HUES6 (cell line): ENCODE results near the gene PIWIL1.

Source experiments
- H3K27ac ChIP-seq: 2 replicates; pipeline ENCODE4 v1.7.0; 2013; ENCODE audit warnings: low read depth, mild to moderate bottlenecking, low read length, inconsistent platforms
- H3K27me3 ChIP-seq: 2 replicates; pipeline ENCODE4 v1.6.1; 2013; ENCODE audit warnings: low read length; ENCODE audit not compliant: control insufficient read depth, insufficient read depth
- H3K36me3 ChIP-seq: 2 replicates; pipeline ENCODE4 v1.6.1; 2013; ENCODE audit warnings: low read length; ENCODE audit not compliant: control insufficient read depth, insufficient read depth
- H3K4me1 ChIP-seq: 2 replicates; pipeline ENCODE4 v1.6.1; 2013; ENCODE audit warnings: low read length; ENCODE audit not compliant: control insufficient read depth, insufficient read depth
- H3K4me3 ChIP-seq: 2 replicates; pipeline ENCODE4 v1.5.1; 2013; ENCODE audit warnings: low read depth, low read length
- H3K9ac ChIP-seq: one replicate; pipeline ENCODE4 v1.6.1; 2013; ENCODE audit warnings: mild to moderate bottlenecking, low read length
- H3K9me3 ChIP-seq: 2 replicates; pipeline ENCODE4 v1.6.1; 2013; ENCODE audit warnings: low read depth, low read length; ENCODE audit not compliant: control insufficient read depth, insufficient read depth

The PIWIL1 gene

DNA sequence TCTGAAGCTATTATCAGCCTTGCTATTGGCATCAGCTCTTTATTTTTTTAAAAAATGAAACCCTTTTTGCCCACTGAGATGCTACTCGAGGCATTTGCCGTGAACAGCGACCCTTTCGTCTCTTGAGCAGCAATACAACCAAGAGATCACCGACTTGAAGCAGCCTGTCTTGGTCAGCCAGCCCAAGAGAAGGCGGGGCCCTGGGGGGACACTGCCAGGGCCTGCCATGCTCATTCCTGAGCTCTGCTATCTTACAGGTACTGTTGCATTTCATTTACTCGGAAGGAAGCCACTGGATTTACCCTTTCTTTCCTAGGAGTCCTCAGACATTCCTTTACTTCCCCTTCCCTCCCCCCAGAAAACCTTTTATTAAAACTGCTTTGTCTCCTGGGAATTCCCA lies 16.7 kb downstream of the PIWIL1 start:
- H3K27ac ChIP-seq = no peak overlapping the region
- H3K4me3 ChIP-seq = no peak overlapping the region
- H3K9me3 ChIP-seq = no peaks in the 10 kb centered on the region
- H3K27me3 ChIP-seq = peaks cover 8% of the 10 kb centered on the region; the same call in 1 of the 2 replicates
- H3K36me3 ChIP-seq = no peaks in the 10 kb centered on the region
- peaks cover 2% of the 10 kb centered on the region for H3K4me1 ChIP-seq
- H3K9ac ChIP-seq = no peak overlapping the region

DNA sequence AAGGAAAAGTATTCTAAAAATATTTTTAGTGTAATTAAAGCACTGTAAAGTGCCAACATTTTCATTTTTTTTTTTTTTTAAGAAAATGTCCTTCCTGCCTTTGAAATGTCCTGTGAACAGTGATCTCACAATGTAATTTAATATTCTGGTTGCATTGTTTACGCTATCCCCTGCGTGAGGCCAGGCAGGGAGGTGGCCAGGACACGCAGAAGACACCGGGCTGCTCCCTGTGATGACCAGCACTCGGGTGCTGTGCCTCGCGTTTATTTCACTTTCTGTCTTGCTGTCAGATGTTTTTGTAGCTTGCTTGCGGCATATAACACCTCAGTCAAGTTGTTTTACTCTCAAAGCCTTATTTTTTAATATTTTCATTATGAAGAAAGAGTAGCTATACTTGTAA lies 18.5 kb downstream of the PIWIL1 start:
- peaks cover 8% of the 10 kb centered on the region; the same call in 1 of the 2 replicates for H3K27me3 ChIP-seq
- H3K27ac ChIP-seq = no peak overlapping the region
- H3K36me3 ChIP-seq = no peaks in the 10 kb centered on the region
- no peak overlapping the region for H3K4me3 ChIP-seq
- H3K9ac ChIP-seq = no peak overlapping the region
- peaks cover 2% of the 10 kb centered on the region for H3K4me1 ChIP-seq
- H3K9me3 ChIP-seq = no peaks in the 10 kb centered on the region

DNA sequence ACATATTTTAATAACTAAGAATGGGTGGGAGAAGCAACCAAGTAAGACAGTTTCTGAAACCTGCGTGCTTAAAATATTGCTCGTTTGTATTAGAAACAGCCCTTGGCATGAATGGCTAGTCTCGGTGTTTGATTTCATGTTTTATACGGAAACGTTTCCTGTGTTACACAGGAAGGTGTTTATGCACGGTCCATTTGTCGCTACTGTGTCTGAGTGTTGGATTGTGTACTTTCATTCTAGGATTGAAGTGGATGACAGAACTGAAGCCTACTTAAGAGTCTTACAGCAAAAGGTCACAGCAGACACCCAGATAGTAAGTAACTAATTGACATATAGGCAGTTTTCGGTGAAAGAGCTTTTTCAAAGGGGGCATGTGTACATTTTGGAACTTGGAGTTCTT lies 19.6 kb downstream of the PIWIL1 start:
- Histone ChIP-seq H3K4me3 (no peak overlapping the region), H3K27me3 (peaks cover 10% of the 10 kb centered on the region), H3K9me3 (no peaks in the 10 kb centered on the region), H3K4me1 (peaks cover 2% of the 10 kb centered on the region; the same call in 1 of the 2 replicates), H3K27ac (no peak overlapping the region), H3K9ac (no peak overlapping the region), H3K36me3 (no peaks in the 10 kb centered on the region)

DNA sequence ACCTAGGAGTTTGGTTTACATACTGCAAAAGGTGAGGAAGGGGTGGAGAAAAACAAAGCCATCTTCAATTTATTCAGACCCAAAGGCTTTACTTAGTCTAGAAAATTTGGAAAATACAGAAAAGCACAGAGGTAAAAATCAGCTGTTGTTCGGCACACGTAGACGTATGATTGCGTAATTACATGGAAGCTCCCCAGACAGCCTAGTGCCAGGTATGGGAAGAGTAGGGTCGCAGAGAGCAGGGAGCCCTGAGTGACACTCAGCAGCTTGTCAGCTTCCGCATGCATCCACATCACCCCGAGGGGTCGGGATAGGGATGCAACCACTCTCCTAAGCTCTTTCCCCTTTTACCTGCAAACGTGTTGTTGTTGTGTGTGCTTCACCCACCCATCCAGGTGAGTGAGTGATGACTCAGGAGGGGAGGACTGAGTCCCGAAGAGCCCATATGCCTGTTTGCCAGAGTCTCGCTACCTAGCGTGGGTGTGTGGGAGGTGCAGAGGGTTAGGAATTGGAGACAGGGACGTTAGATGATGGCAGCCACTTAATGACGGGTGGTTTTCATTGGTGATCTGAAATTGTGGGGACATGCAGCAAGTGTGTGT lies 20.1 kb downstream of the PIWIL1 start:
- H3K27ac ChIP-seq = no peak overlapping the region
- peaks cover 10% of the 10 kb centered on the region for H3K27me3 ChIP-seq
- H3K4me3 ChIP-seq = no peak overlapping the region
- H3K4me1 ChIP-seq = peaks cover 2% of the 10 kb centered on the region; the same call in 1 of the 2 replicates
- H3K9me3 ChIP-seq = no peaks in the 10 kb centered on the region
- H3K9ac ChIP-seq = no peak overlapping the region
- no peaks in the 10 kb centered on the region for H3K36me3 ChIP-seq

DNA sequence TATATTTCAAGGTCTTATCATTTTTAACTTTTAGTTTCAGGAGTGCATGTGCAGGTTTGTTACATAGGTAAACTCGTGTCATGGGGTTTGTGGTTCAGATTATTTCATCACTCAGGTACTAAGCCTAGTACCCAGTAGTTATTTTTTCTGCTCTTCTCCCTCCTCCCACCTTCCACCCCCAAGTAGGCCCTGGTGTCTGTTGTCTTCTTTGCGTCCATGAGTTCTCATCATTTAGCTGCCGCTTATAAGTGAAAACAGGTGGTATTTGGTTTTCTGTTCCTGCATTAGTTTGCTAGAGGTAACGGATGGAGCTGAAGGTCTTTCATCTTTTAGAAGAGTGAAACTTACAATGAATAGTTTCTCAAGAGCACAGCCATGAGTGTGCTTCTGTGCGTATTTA lies 24.4 kb downstream of the PIWIL1 start:
- Histone ChIP-seq H3K9ac (no peak overlapping the region), H3K4me3 (no peak overlapping the region), H3K27ac (no peak overlapping the region), H3K27me3 (peaks cover 6% of the 10 kb centered on the region; the same call in 1 of the 2 replicates), H3K9me3 (no peaks in the 10 kb centered on the region), H3K36me3 (no peaks in the 10 kb centered on the region), H3K4me1 (peaks cover 2% of the 10 kb centered on the region; the same call in 1 of the 2 replicates)

DNA sequence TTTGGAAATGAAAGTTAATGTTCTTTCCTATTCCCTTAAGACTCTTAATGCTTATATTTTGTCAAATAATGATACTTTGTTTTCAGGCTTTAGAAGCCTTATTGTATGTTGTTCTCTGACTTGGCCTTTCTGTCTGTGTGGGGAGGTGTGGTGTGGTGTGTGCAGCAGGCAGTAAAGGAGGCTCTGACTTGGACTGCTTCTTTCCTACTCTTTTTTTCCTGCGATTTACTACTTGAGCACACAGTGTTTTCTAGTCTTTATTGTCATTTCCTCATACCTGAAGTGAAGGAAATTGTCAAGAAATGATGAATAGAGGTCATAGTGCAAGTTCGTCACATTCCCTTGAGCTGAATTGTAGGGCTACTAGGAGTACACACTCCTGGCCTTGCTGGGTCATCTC lies 26.9 kb downstream of the PIWIL1 start:
- Histone ChIP-seq H3K27ac (no peak overlapping the region), H3K36me3 (no peaks in the 10 kb centered on the region), H3K9ac (no peak overlapping the region), H3K4me3 (no peak overlapping the region), H3K27me3 (peaks cover 6% of the 10 kb centered on the region), H3K4me1 (no peaks in the 10 kb centered on the region), H3K9me3 (no peaks in the 10 kb centered on the region)

DNA sequence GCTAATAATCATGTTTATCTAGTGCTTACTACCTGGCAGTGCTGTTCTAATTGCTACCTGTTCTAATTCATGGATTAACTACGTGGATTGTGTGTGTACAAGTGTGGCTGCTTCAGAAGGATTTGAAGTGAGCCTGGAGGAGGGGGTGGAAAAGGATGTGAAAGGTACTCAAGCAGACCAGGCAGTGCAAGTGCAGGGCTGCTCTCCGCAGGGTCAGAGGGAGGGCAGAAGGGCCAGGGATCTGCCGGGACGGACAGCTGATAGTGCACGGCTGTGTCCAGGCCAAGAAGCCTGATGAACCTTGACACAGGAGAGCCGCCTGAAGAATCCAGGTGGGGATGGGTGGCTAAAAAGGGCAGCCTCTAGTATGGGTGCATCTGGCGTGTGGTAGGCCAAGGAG lies 28.5 kb downstream of the PIWIL1 start:
- H3K9me3 ChIP-seq = no peaks in the 10 kb centered on the region
- H3K27ac ChIP-seq = no peak overlapping the region
- no peak overlapping the region for H3K4me3 ChIP-seq
- no peaks in the 10 kb centered on the region for H3K36me3 ChIP-seq
- peaks cover 6% of the 10 kb centered on the region for H3K27me3 ChIP-seq
- no peak overlapping the region for H3K9ac ChIP-seq
- H3K4me1 ChIP-seq = no peaks in the 10 kb centered on the region

DNA sequence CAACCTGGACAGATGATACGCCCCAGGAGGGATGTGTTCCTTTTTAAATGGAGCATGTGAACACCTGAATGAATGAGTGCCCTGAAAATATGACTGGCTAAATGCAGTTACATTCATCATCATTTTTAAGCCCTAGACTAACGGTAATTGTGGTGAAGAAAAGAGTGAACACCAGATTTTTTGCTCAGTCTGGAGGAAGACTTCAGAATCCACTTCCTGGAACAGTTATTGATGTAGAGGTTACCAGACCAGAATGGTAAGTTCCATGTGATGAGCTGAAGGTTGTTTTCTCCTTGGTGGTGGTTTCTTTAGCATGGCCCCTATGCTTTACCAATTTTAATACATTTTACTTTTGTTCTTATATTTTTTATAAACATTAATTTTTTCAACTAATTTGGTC lies 29.3 kb downstream of the PIWIL1 start:
- H3K9ac ChIP-seq = no peak overlapping the region
- no peak overlapping the region for H3K27ac ChIP-seq
- H3K4me3 ChIP-seq = no peak overlapping the region
- H3K4me1 ChIP-seq = no peaks in the 10 kb centered on the region
- H3K27me3 ChIP-seq = peaks cover 6% of the 10 kb centered on the region
- H3K36me3 ChIP-seq = no peaks in the 10 kb centered on the region
- no peaks in the 10 kb centered on the region for H3K9me3 ChIP-seq

DNA sequence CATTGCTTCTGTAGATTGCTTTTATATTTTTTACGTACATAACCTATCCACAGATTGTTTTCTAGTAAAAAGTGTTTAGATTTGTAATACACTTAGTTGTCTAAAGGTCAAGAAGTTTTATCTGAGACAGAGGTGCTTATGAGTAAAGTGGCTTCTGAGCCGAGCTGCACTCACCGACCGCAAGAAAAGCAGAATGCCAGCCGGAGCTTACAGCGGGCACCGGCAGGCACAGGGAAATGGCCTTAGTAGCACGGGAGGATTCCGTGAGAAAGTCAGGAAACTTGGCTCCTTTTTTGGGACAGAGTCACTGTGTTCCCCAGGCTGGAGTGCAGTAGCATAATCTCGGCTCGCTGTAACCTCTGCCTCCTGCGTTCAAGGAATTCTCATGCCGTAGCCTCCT lies 29.8 kb downstream of the PIWIL1 start:
- no peak overlapping the region for H3K27ac ChIP-seq
- H3K9me3 ChIP-seq = no peaks in the 10 kb centered on the region
- no peak overlapping the region for H3K4me3 ChIP-seq
- H3K4me1 ChIP-seq = no peaks in the 10 kb centered on the region
- no peaks in the 10 kb centered on the region for H3K36me3 ChIP-seq
- H3K27me3 ChIP-seq = peaks cover 3% of the 10 kb centered on the region; the same call in 1 of the 2 replicates
- no peak overlapping the region for H3K9ac ChIP-seq

DNA sequence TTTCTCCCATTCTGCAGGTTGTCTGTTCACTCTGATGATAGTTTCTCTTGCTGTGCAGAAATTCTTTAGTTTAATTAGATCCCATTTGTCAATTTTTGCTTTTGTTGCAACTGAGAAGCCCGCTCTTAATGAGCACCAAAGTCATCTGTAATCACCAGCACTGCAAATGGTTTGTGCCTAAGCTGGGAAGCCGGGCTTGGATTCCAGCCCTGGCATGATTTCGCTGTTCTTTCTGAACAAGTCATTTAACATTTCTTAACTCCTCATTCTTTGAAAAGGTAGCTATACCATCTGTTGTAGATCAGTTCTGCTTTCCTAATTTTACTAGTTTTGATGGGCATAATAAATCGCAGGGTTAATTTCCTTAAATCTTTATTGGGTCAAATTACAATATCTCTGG lies 32.1 kb downstream of the PIWIL1 start:
- H3K27me3 ChIP-seq = peaks cover 8% of the 10 kb centered on the region; the same call in 1 of the 2 replicates
- no peaks in the 10 kb centered on the region for H3K9me3 ChIP-seq
- H3K27ac ChIP-seq = no peak overlapping the region
- no peaks in the 10 kb centered on the region for H3K4me1 ChIP-seq
- no peak overlapping the region for H3K4me3 ChIP-seq
- no peaks in the 10 kb centered on the region for H3K36me3 ChIP-seq
- H3K9ac ChIP-seq = no peak overlapping the region

DNA sequence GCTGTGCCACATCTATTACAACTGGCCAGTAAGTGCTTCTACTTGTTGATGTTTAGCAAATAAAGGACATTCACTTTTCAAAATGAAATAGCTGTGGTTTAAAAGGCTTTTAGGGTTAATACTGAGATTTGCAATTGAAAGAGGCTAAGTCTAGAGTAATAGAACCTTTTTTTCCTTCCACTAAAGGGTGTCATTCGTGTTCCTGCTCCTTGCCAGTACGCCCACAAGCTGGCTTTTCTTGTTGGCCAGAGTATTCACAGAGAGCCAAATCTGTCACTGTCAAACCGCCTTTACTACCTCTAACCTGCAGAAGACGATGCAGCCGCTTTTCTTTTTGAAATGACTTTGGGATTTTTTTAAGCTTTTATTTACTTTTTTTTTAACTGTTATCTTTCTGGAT lies 33.6 kb downstream of the PIWIL1 start:
- Histone ChIP-seq H3K4me3 (no peak overlapping the region), H3K4me1 (no peaks in the 10 kb centered on the region), H3K27ac (no peak overlapping the region), H3K9me3 (no peaks in the 10 kb centered on the region), H3K27me3 (peaks cover 18% of the 10 kb centered on the region), H3K9ac (no peak overlapping the region), H3K36me3 (no peaks in the 10 kb centered on the region)
